BJ (cell line): ENCODE results near the gene OSTF1. TPM values are rescaled to one million over a fixed set of nuclear protein-coding genes. Genes with fewer than 3 reads are reported as not detected.

Experiments
- CTCF ChIA-PET: fragments of 350-600 bp; formaldehyde crosslinking; extraction: SDS; loops from one replicate; lab custom pipeline; 2021; ENCODE audit warnings: antibody characterized with exemption, inconsistent platforms; lab: Yijun Ruan, JAX
- POLR2A ChIA-PET: fragments of 300-600 bp; sonication (Branson Sonifier 250); formaldehyde crosslinking; extraction: SDS; loops from one replicate; lab custom pipeline; 2021; ENCODE audit warnings: antibody characterized with exemption; lab: Charles Lee
- DNase-seq: peaks from one replicate; pipeline ENCODE4 v3.0.0-alpha.2; 2011; ENCODE audit warnings: low read depth
- H3K27me3 ChIP-seq: 2 replicates; pipeline ENCODE4 v1.6.0; 2011; ENCODE audit warnings: low read length; ENCODE audit not compliant: control insufficient read depth, insufficient read depth
- H3K36me3 ChIP-seq: 2 replicates; pipeline ENCODE4 v1.5.1; 2011; ENCODE audit warnings: low read length; ENCODE audit not compliant: control insufficient read depth, insufficient read depth
- H3K4me3 ChIP-seq: 2 replicates; pipeline ENCODE4 v1.5.1; 2011; ENCODE audit warnings: low read depth, mild to moderate bottlenecking, control low read depth, low read length
- CTCF ChIP-seq: IDR thresholded peaks from 2 replicates; pipeline ENCODE4 v1.5.1; 2011; ENCODE audit warnings: low read depth, mild to moderate bottlenecking, control low read depth, inconsistent platforms, low read length, moderate library complexity; ENCODE audit not compliant: insufficient read depth
- polyA plus RNA-seq: library from polyadenylated mRNA; depleted of rRNA; stranded (reverse); fragments of >200 nt; gene quantifications from 2 replicates; pipeline ENCODE4 v1.2.3, GENCODE V29; 2011

Gene OSTF1
- polyA plus RNA-seq, 1 experiment: 15.5 TPM

GRCh38 chr9:75061169-75061568 lies 27.1 kb upstream of the OSTF1 start:
- Histone ChIP-seq H3K36me3 (no peaks in the 10 kb centered on the region), H3K4me3 (no peak overlapping the region), H3K27me3 (no peaks in the 10 kb centered on the region)
- TF ChIP-seq CTCF: no peak
- CTCF ChIA-PET: no interaction called here
- no peak for DNase-seq
- POLR2A ChIA-PET: no interaction called here

GRCh38 chr9:75063556-75064305 lies 24.6 kb upstream of the OSTF1 start:
- POLR2A ChIA-PET: interaction anchor here (0.5 to 0.6 kb wide), 2 partner anchors 12 to 35 kb away, joined by 3 to 8 read pairs; no protein-coding TSS in a partner anchor

GRCh38 chr9:75064307-75065025 lies 23.8 kb upstream of the OSTF1 start:
- H3K4me3 ChIP-seq: no peak overlapping the region

More at GRCh38 chr9:75063556-75064305, 24.6 kb upstream of the OSTF1 start:
- no peak overlapping the region for H3K4me3 ChIP-seq
- H3K27me3 ChIP-seq: no peaks in the 10 kb centered on the region
- no peak for DNase-seq
- CTCF ChIA-PET: interaction anchor here (0.6 to 4.6 kb wide), 6 partner anchors 9 to 289 kb away, joined by 4 to 16 read pairs (median 6); no protein-coding TSS in a partner anchor
- peaks cover 3% of the 10 kb centered on the region; the same call in 1 of the 2 replicates for H3K36me3 ChIP-seq
- no peak for TF ChIP-seq CTCF

GRCh38 chr9:75065510-75065909 lies 22.8 kb upstream of the OSTF1 start:
- H3K4me3 ChIP-seq: no peak overlapping the region
- CTCF ChIA-PET: interaction anchor here (0.6 to 4.6 kb wide), 7 partner anchors 8 to 291 kb away, joined by 3 to 16 read pairs (median 4); no protein-coding TSS in a partner anchor
- POLR2A ChIA-PET: no interaction called here
- H3K27me3 ChIP-seq: no peaks in the 10 kb centered on the region
- no peak for DNase-seq
- peaks cover 3% of the 10 kb centered on the region; the same call in 1 of the 2 replicates for H3K36me3 ChIP-seq
- no peak for TF ChIP-seq CTCF

More at GRCh38 chr9:75064307-75065025, 23.8 kb upstream of the OSTF1 start:
- peaks cover 3% of the 10 kb centered on the region; the same call in 1 of the 2 replicates for H3K36me3 ChIP-seq
- ChIA-PET CTCF (interaction anchor here (0.9 to 4.6 kb wide), 7 partner anchors 9 to 290 kb away, joined by 3 to 16 read pairs (median 4); no protein-coding TSS in a partner anchor), POLR2A (interaction anchor here (0.5 kb wide), 1 partner anchor 11 kb away, joined by 8 read pairs; no protein-coding TSS in a partner anchor)
- no peak for DNase-seq
- H3K27me3 ChIP-seq: no peaks in the 10 kb centered on the region
- no peak for TF ChIP-seq CTCF
